Measurements from ENCODE around the gene DOHH. TPM values are rescaled to one million over a fixed set of nuclear protein-coding genes. Genes with fewer than 3 reads are reported as not detected.

DOHH gene, protein sequence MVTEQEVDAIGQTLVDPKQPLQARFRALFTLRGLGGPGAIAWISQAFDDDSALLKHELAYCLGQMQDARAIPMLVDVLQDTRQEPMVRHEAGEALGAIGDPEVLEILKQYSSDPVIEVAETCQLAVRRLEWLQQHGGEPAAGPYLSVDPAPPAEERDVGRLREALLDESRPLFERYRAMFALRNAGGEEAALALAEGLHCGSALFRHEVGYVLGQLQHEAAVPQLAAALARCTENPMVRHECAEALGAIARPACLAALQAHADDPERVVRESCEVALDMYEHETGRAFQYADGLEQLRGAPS
- total RNA-seq (2021; ENCODE audit: unreplicated experiment): 24.9 TPM
- polyA plus RNA-seq (2012; ENCODE audit: insufficient read length): 38.2 TPM
- percentile 63 among the genes with signal in this experiment for Bru-seq, nascent RNA
- BruChase-seq, experiment 1, labeled RNA remaining after a 2-hour chase: percentile 69 among the genes with signal in this experiment
- BruChase-seq, experiment 2, labeled RNA remaining after a 6-hour chase: percentile 72 among the genes with signal in this experiment
- long read RNA-seq, transcript DOHH-201 (5 exons, 2,031 nt): major isoform, 85 of 106 reads
- long read RNA-seq, partial matches to known transcripts: 18 of 106 reads
- long read RNA-seq, other reads (novel, unspliced or antisense): 3 of 106 reads

DNA sequence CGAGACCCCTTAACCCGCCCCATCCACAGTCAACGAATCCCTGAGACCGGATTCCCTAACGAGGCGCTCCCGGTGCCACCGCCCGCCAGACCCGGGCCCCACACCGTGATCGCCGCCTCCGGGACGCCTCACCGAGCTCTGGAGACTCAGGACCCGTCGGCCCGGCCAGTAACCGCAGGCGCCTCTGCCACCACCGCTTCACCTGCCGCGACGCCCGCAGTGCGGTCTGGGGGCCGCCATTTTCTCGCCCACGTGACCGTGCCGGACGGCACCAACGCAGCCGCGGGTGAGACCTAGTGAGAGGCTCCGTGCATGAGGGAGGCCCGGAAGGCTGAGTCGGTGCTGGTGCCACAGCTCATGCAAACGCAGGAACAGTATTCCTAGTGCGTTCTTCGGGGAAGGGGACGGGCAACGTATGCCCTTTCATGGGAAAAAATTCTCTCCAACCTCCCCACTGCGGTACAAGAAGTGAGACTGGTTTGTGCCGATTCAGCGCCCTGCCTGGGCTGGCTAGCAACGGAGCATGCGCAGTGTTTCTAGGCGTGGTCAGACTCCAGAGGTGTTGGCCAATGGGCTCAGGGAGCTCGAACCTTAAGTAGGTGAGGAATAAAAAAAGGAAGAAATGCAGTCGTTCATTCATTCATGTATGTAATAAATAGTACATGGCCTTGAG is at the start of gene DOHH:
TSS of gene DOHH (minus strand) at position 246 of the 673 bp plus-strand sequence. CDS start 3,860 bp downstream, outside the sequence.
- DNase-seq (ENCODE audit: low read depth, low spot score): peak; percentile 95
- ATAC-seq: peak; percentile 96
- POLR2A ChIA-PET: interaction anchor here (0.6 kb wide), 2 partner anchors 221 to 233 kb away, joined by 3 to 6 read pairs; no protein-coding TSS in a partner anchor
- Histone ChIP-seq H3K4me3 (ENCODE audit: low read depth in 2 of 2, low read length in 2 of 2) (peak within 1 kb of the TSS; percentile 94 to 95), H3K4me1 (ENCODE audit: control insufficient read depth, insufficient read depth, low read length) (no peaks in the 10 kb centered on the region), H3K36me3 (ENCODE audit: control insufficient read depth, insufficient read depth, low read length) (no peaks in the 10 kb centered on the region), H3K27me3 (ENCODE audit: control insufficient read depth, insufficient read depth, low read length) (no peaks in the 10 kb centered on the region), H3K27ac (ENCODE audit: low read length) (peak within 1 kb of the TSS; percentile 97), H3K9me3 (ENCODE audit: control insufficient read depth, insufficient read depth, low read depth, low read length) (no peaks in the 10 kb centered on the region)
- in situ Hi-C loops (cut with HindIII; ENCODE audit: low pct_unique_long_range_greater_than_20kb, low sequenced_read_pairs) (no loop called here), intact Hi-C loops (cut with micrococcal nuclease; ENCODE audit: unreplicated experiment) (no loop called here)
- no TSS peak for BruUV-seq (replicated peaks)
- CTCF ChIA-PET: no interaction called here
- TF ChIP-seq, protein P1, sequence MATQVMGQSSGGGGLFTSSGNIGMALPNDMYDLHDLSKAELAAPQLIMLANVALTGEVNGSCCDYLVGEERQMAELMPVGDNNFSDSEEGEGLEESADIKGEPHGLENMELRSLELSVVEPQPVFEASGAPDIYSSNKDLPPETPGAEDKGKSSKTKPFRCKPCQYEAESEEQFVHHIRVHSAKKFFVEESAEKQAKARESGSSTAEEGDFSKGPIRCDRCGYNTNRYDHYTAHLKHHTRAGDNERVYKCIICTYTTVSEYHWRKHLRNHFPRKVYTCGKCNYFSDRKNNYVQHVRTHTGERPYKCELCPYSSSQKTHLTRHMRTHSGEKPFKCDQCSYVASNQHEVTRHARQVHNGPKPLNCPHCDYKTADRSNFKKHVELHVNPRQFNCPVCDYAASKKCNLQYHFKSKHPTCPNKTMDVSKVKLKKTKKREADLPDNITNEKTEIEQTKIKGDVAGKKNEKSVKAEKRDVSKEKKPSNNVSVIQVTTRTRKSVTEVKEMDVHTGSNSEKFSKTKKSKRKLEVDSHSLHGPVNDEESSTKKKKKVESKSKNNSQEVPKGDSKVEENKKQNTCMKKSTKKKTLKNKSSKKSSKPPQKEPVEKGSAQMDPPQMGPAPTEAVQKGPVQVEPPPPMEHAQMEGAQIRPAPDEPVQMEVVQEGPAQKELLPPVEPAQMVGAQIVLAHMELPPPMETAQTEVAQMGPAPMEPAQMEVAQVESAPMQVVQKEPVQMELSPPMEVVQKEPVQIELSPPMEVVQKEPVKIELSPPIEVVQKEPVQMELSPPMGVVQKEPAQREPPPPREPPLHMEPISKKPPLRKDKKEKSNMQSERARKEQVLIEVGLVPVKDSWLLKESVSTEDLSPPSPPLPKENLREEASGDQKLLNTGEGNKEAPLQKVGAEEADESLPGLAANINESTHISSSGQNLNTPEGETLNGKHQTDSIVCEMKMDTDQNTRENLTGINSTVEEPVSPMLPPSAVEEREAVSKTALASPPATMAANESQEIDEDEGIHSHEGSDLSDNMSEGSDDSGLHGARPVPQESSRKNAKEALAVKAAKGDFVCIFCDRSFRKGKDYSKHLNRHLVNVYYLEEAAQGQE (IDR thresholded peaks at IDR 0.05; ENCODE audit: insufficient read depth in 1 of 2, low read depth in 2 of 2, low read length in 1 of 2): no peak
- TF ChIP-seq SIN3A (IDR thresholded peaks at IDR 0.05; ENCODE audit: borderline replicate concordance, insufficient read depth, low read depth, low read length) (0 out of 2 replicates have a peak, but pooled peaks have one; percentile 59), POLR2AphosphoS5 (IDR thresholded peaks at IDR 0.05; ENCODE audit: low read depth, low read length) (peak; percentile 74), TCF7L2 (IDR thresholded peaks at IDR 0.05; ENCODE audit: low read depth, low read length) (peak; percentile 38; the same call in 1 of the 2 replicates)
- TF ChIP-seq, protein P2, sequence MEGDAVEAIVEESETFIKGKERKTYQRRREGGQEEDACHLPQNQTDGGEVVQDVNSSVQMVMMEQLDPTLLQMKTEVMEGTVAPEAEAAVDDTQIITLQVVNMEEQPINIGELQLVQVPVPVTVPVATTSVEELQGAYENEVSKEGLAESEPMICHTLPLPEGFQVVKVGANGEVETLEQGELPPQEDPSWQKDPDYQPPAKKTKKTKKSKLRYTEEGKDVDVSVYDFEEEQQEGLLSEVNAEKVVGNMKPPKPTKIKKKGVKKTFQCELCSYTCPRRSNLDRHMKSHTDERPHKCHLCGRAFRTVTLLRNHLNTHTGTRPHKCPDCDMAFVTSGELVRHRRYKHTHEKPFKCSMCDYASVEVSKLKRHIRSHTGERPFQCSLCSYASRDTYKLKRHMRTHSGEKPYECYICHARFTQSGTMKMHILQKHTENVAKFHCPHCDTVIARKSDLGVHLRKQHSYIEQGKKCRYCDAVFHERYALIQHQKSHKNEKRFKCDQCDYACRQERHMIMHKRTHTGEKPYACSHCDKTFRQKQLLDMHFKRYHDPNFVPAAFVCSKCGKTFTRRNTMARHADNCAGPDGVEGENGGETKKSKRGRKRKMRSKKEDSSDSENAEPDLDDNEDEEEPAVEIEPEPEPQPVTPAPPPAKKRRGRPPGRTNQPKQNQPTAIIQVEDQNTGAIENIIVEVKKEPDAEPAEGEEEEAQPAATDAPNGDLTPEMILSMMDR (IDR thresholded peaks at IDR 0.05): no peak

DNA sequence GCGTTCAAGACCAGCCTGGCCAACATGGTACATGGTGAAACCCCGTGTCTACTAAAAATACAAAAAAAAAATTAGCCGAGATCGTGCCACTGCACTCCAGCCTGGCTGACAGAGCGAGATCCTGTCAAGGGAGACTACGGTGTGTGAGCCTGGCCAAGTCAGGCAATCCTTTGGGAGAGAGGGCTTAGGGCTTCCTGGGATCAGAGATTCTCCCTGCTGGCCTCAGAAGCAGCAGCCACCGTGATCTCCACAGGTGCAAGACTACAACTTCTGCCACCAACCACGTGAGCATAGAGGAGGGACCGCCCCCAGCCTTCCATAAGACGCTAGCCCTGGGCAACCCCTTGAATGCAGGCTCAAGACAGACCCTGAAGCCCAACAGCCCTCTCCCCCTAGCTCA is 49.3 kb upstream of the DOHH start:
- H3K4me3 ChIP-seq (ENCODE audit: low read depth in 2 of 2, low read length in 2 of 2): no peak overlapping the region
- intact Hi-C loops (cut with micrococcal nuclease; ENCODE audit: unreplicated experiment) (no loop called here), in situ Hi-C loops (cut with HindIII; ENCODE audit: low pct_unique_long_range_greater_than_20kb, low sequenced_read_pairs) (no loop called here)
- no peak overlapping the region for H3K27ac ChIP-seq (ENCODE audit: low read length)
- 0 out of 2 replicates have a peak, but pooled peaks cover 2% of the 10 kb centered on the region for H3K4me1 ChIP-seq (ENCODE audit: control insufficient read depth, insufficient read depth, low read length)
- ChIA-PET POLR2A (no interaction called here), CTCF (no interaction called here)
- DNase-seq (ENCODE audit: low read depth, low spot score) (no peak), ATAC-seq (no peak)
- H3K36me3 ChIP-seq (ENCODE audit: control insufficient read depth, insufficient read depth, low read length): 0 out of 2 replicates have a peak, but pooled peaks cover 3% of the 10 kb centered on the region
- no peaks in the 10 kb centered on the region for H3K27me3 ChIP-seq (ENCODE audit: control insufficient read depth, insufficient read depth, low read length)
- TF ChIP-seq, protein P2 (IDR thresholded peaks at IDR 0.05): no peak
- no peak for TF ChIP-seq TCF7L2 (IDR thresholded peaks at IDR 0.05; ENCODE audit: low read depth, low read length)
- no peak for TF ChIP-seq SIN3A (IDR thresholded peaks at IDR 0.05; ENCODE audit: borderline replicate concordance, insufficient read depth, low read depth, low read length)
- TF ChIP-seq POLR2AphosphoS5 (IDR thresholded peaks at IDR 0.05; ENCODE audit: low read depth, low read length): no peak
- TF ChIP-seq, protein P1 (IDR thresholded peaks at IDR 0.05; ENCODE audit: insufficient read depth in 1 of 2, low read depth in 2 of 2, low read length in 1 of 2): no peak
- H3K9me3 ChIP-seq (ENCODE audit: control insufficient read depth, insufficient read depth, low read depth, low read length): no peaks in the 10 kb centered on the region
- BruUV-seq (replicated peaks): no TSS peak

All from Panc1 (cell line).